GM12878 (cell line): ENCODE measurements around the gene MAEL. TPM values are rescaled to one million over a fixed set of nuclear protein-coding genes. Genes with fewer than 3 reads are reported as not detected.

Experiments
- ATAC-seq: fragments of 200-7000 bp; cut with Tn5 transposase; 3 replicates; pipeline ENCODE4 v1.9.1; 2020; ENCODE audit warnings: mild to moderate bottlenecking, moderate library complexity
- BruUV-seq: library from RNA; stranded (reverse); fragments of 400-500 nt; replicated peaks from 2 replicates; lab custom pipeline; 2021; lab: Mats Ljungman, UMichigan
- CTCF ChIA-PET: fragments of 300-600 bp; sonication (Branson Sonifier 250); formaldehyde crosslinking; extraction: SDS; loops from one replicate; lab custom pipeline; 2021; ENCODE audit warnings: inconsistent platforms; lab: Yijun Ruan, JAX
- POLR2A ChIA-PET: fragments of 350-600 bp; formaldehyde crosslinking; extraction: SDS; loops from one replicate; lab custom pipeline; 2021; ENCODE audit warnings: inconsistent platforms; lab: Charles Lee
- RAD21 ChIA-PET: fragments of 300-600 bp; sonication (Branson Sonifier 250); formaldehyde crosslinking; loops from one replicate; lab custom pipeline; 2023; ENCODE audit warnings: antibody characterized with exemption; ENCODE audit not compliant: unreplicated experiment; lab: Charles Lee
- SMC1A ChIA-PET: fragments of 300-600 bp; sonication (Branson Sonifier 250); formaldehyde crosslinking; loops from one replicate; lab custom pipeline; 2023; ENCODE audit not compliant: unreplicated experiment, uncharacterized antibody; lab: Charles Lee
- DNase-seq: peaks from one replicate; pipeline ENCODE4 v3.0.0-alpha.2; 2011; ENCODE audit warnings: low read depth, low spot score
- FAIRE-seq: peaks from 3 replicates; lab custom pipeline; 2011; peaks lifted over from hg19 to GRCh38; lab: Jason Lieb, UNC
- H2AFZ ChIP-seq: 2 replicates; pipeline ENCODE4 v1.6.0; 2011; ENCODE audit warnings: low read depth, low read length, control low read depth; ENCODE audit not compliant: control insufficient read depth
- H3K27ac ChIP-seq: 2 replicates; pipeline ENCODE4 v1.5.1; 2011; ENCODE audit warnings: control low read depth; ENCODE audit not compliant: control insufficient read depth, insufficient read depth
- H3K27me3 ChIP-seq, 2 experiments: replicated peaks in 1 of 2; 2 replicates each; pipeline versions ENCODE4 v1.6.0 to v1.6.1; 2011; ENCODE audit warnings: low read length in 1 of 2; ENCODE audit not compliant: control insufficient read depth in 2 of 2, insufficient read depth in 2 of 2
- H3K36me3 ChIP-seq, 2 experiments: 2 replicates each; pipeline ENCODE4 v1.5.1; 2011; ENCODE audit warnings: low read length in 1 of 2; ENCODE audit not compliant: control insufficient read depth in 2 of 2, insufficient read depth in 2 of 2
- H3K4me1 ChIP-seq: 2 replicates; pipeline ENCODE4 v1.6.1; 2011; ENCODE audit warnings: mild to moderate bottlenecking, low read length, moderate library complexity, mixed read lengths; ENCODE audit not compliant: control insufficient read depth, insufficient read depth
- H3K4me2 ChIP-seq: 2 replicates; pipeline ENCODE4 v1.6.0; 2011; ENCODE audit warnings: control low read depth; ENCODE audit not compliant: control insufficient read depth, insufficient read depth
- H3K4me3 ChIP-seq: fragments of 200-600 bp; sonication (generic); 2 replicates; pipeline ENCODE4 v1.5.1; 2016
- H3K79me2 ChIP-seq: 2 replicates; pipeline ENCODE4 v1.6.0; 2011; ENCODE audit warnings: low read length; ENCODE audit not compliant: control insufficient read depth, insufficient read depth
- H3K9ac ChIP-seq: 2 replicates; pipeline ENCODE4 v1.8.0; 2011; ENCODE audit warnings: low read length, control low read depth, mixed read lengths; ENCODE audit not compliant: control insufficient read depth, insufficient read depth
- H3K9me3 ChIP-seq: replicated peaks from 3 replicates; pipeline ENCODE4 v1.5.1; 2011; ENCODE audit warnings: mild to moderate bottlenecking, low read length; ENCODE audit not compliant: control insufficient read depth, insufficient read depth
- H4K20me1 ChIP-seq: 2 replicates; pipeline ENCODE4 v1.6.0; 2011; ENCODE audit not compliant: control insufficient read depth, insufficient read depth
- CTCF ChIP-seq, 3 experiments: IDR thresholded peaks in 2 of 3; conservative IDR thresholded peaks in 1 of 3; 2 replicates each; pipeline ENCODE4 v1.5.1; 2011; ENCODE audit warnings: low read depth in 3 of 3, low read length in 3 of 3, mild to moderate bottlenecking in 3 of 3, control low read depth in 2 of 3, moderate library complexity in 2 of 3, inconsistent platforms in 1 of 3, mixed read lengths in 1 of 3; ENCODE audit not compliant: control insufficient read depth in 2 of 3, insufficient read depth in 1 of 3; ENCODE audit errors: extremely low read depth in 1 of 3
- EED ChIP-seq: sonication (generic); IDR thresholded peaks from 2 replicates; pipeline ENCODE4 v1.6.1; 2016; ENCODE audit warnings: antibody characterized with exemption, low read depth
- ETV6 ChIP-seq, 2 experiments: fragments of 450-650 bp in 1 of 2; IDR thresholded peaks in 1 of 2; conservative IDR thresholded peaks in 1 of 2; 2 replicates each; pipeline ENCODE4 v1.6.1; 2014; ENCODE audit warnings: antibody characterized with exemption in 1 of 2, borderline replicate concordance in 1 of 2, low read depth in 1 of 2, mild to moderate bottlenecking in 1 of 2, moderate library complexity in 1 of 2
- IKZF1 ChIP-seq: fragments of 450-650 bp; conservative IDR thresholded peaks from 2 replicates; pipeline ENCODE4 v1.6.1; 2017; ENCODE audit warnings: antibody characterized with exemption, mild to moderate bottlenecking
- LARP7 ChIP-seq: fragments of 450-650 bp; IDR thresholded peaks from 2 replicates; pipeline ENCODE4 v1.6.1; 2017; ENCODE audit warnings: mild to moderate bottlenecking
- NRF1 ChIP-seq: conservative IDR thresholded peaks from 2 replicates; pipeline ENCODE4 v1.6.1; 2011; ENCODE audit warnings: mild to moderate bottlenecking, low read depth, low read length, improper control_type of control experiment
- POLR2AphosphoS5 ChIP-seq: IDR thresholded peaks from 2 replicates; pipeline ENCODE4 v1.6.1; 2011; ENCODE audit warnings: mild to moderate bottlenecking, low read length, inconsistent platforms
- POU2F2 ChIP-seq: IDR thresholded peaks from 3 replicates; pipeline ENCODE4 v1.6.1; 2011; ENCODE audit warnings: low read depth, mild to moderate bottlenecking, low read length, borderline replicate concordance
- RUNX3 ChIP-seq: IDR thresholded peaks from 2 replicates; pipeline ENCODE4 v1.6.1; 2012; ENCODE audit warnings: low read length, inconsistent platforms
- SIX5 ChIP-seq: IDR thresholded peaks from 2 replicates; pipeline ENCODE4 v1.6.1; 2011; ENCODE audit warnings: mild to moderate bottlenecking, low read depth, low read length, moderate library complexity; ENCODE audit not compliant: severe bottlenecking
- STAT1 ChIP-seq: fragments of 450-650 bp; conservative IDR thresholded peaks from 2 replicates; pipeline ENCODE4 v1.6.1; 2014; ENCODE audit warnings: antibody characterized with exemption, mild to moderate bottlenecking
- USF2 ChIP-seq: IDR thresholded peaks from 2 replicates; pipeline ENCODE4 v1.6.1; 2011; ENCODE audit warnings: low read depth, low read length, improper control_type of control experiment, borderline replicate concordance
- YY1 ChIP-seq: IDR thresholded peaks from 2 replicates; pipeline ENCODE4 v1.6.1; 2011; ENCODE audit warnings: low read depth, mild to moderate bottlenecking, low read length
- ZBTB40 ChIP-seq: fragments of 450-650 bp; IDR thresholded peaks from 2 replicates; pipeline ENCODE4 v1.6.1; 2016; ENCODE audit warnings: mild to moderate bottlenecking, moderate library complexity, borderline replicate concordance
- WGBS: methylation state at CpG from one replicate; pipeline ENCODE4 v1.1.6; 2016; ENCODE audit warnings: low lambda C conversion rate; ENCODE audit not compliant: insufficient replicate concordance, insufficient coverage; ENCODE audit errors: missing lambda C conversion rate; 5-methylcytosine and 5-hydroxymethylcytosine counted together
- in situ Hi-C: fragments of 300-500 bp; cut with MboI; formaldehyde crosslinking; loops from 9 replicates; pipeline ENCODE4 v1.14.3; 2018; ENCODE audit warnings: mixed read lengths
- intact Hi-C: fragments of 100-400 bp; cut with micrococcal nuclease; formaldehyde crosslinking; loops from one replicate; pipeline ENCODE4 v1.14.2; 2022; ENCODE audit not compliant: unreplicated experiment
- polyA plus RNA-seq, 11 experiments: library from polyadenylated mRNA; depleted of rRNA in 4 of 11; unstranded in 6 of 11; stranded (reverse) in 5 of 11; fragments of >200 nt; fragmentation: Nextera tagmentation in 4 of 11; fragmentation: Illumina TruSeq in 1 of 11; extraction: Ambion mirVana in 4 of 11; extraction: Trizol in 1 of 11; gene quantifications; 1 replicate in 1 of 11; 2 replicates in 10 of 11; pipeline versions ENCODE4 v1.2.1 to v1.2.3, GENCODE V29; 2011 to 2016; ENCODE audit warnings: inconsistent platforms in 2 of 11, missing spikeins in 2 of 11, low read depth in 1 of 11
- total RNA-seq, 4 experiments: library from RNA; depleted of rRNA in 3 of 4; stranded (reverse); fragments of >200 nt in 3 of 4; fragmentation: Illumina TruSeq in 1 of 4; extraction: Trizol in 1 of 4; gene quantifications; 2 replicates each; pipeline versions ENCODE4 v1.2.1 to v1.2.3, GENCODE V29; 2013 to 2021

MAEL gene
- total and polyA plus RNA-seq, 10 of the 15 experiments (the other 5 are each of a cell fraction or from before 2014, with no cell fraction given): 0.10 to 0.43 (median 0.24) TPM; not detected in 2

GRCh38 chr1:167059045-167059808 lies 70.1 kb downstream of the MAEL start:
- peak overlapping the region; percentile 51; the same call in 1 of the 2 replicates for H3K4me2 ChIP-seq
- peak; percentile 75 for ATAC-seq
- FAIRE-seq: peak; percentile 97
- ChIA-PET POLR2A (interaction anchor here (0.8 to 1.9 kb wide), 3 partner anchors 143 to 149 kb away, joined by 3 to 9 read pairs (median 4); no protein-coding TSS in a partner anchor), CTCF (interaction anchor here (0.6 to 18.3 kb wide), 82 partner anchors 8 to 1133 kb away, joined by 3 to 734 read pairs (median 4); partner anchors contain the start of genes CREG1, POGK, POU2F1 and STYXL2), RAD21 (interaction anchor here (0.7 to 7.8 kb wide), 15 partner anchors 9 to 580 kb away, joined by 3 to 305 read pairs (median 4); partner anchors contain the start of gene POU2F1), SMC1A (interaction anchor here (0.6 to 10.4 kb wide), 29 partner anchors 8 to 580 kb away, joined by 3 to 384 read pairs (median 4); partner anchors contain the start of genes POGK, POU2F1 and TADA1)
- no peak overlapping the region for H3K4me3 ChIP-seq
- WGBS: 11% methylated on average over 17 of the region's 17 CpGs
- DNase-seq: no peak
- H3K36me3 ChIP-seq: no peaks in the 10 kb centered on the region
- in situ Hi-C loops (loop anchor here (5.0 kb wide), 1 partner anchor 142 kb away; no protein-coding TSS in a partner anchor), intact Hi-C loops (loop anchor here (1.0 to 5.0 kb wide), 2 partner anchors 82 to 149 kb away; partner anchors contain the start of gene ILDR2)
- H3K9ac ChIP-seq: no peak overlapping the region; the same call in 1 of the 2 replicates
- H3K79me2 ChIP-seq: no peaks in the 10 kb centered on the region
- H3K4me1 ChIP-seq: 0 out of 2 replicates have a peak, but pooled peaks cover 3% of the 10 kb centered on the region
- peak overlapping the region; percentile 93 for H2AFZ ChIP-seq
- no peaks in the 10 kb centered on the region for H3K27me3 ChIP-seq
- no peaks in the 10 kb centered on the region for H3K9me3 ChIP-seq
- H4K20me1 ChIP-seq: no peaks in the 10 kb centered on the region
- no peak overlapping the region for H3K27ac ChIP-seq
- BruUV-seq: no TSS peak
- TF ChIP-seq LARP7 (0 out of 2 replicates have a peak, but pooled peaks have one; percentile 22), SIX5 (no peak), USF2 (no peak), POU2F2 (0 out of 3 replicates have a peak, but pooled peaks have one; percentile 26), RUNX3 (0 out of 2 replicates have a peak, but pooled peaks have one; percentile 27), EED (0 out of 2 replicates have a peak, but pooled peaks have one; percentile 13), POLR2AphosphoS5 (no peak), YY1 (peak; percentile 68; the same call in 1 of the 2 replicates), ZBTB40 (no peak), IKZF1 (0 out of 2 replicates have a peak, but pooled peaks have one; percentile 36), ETV6 (conservative IDR thresholded peaks at IDR 0.05 in 1 of 2, IDR thresholded peaks at IDR 0.05 in 1 of 2; ENCODE audit: borderline replicate concordance in 1 of 2, low read depth in 1 of 2) (0 out of 4 replicates have a peak, but pooled peaks of 1 of the 2 experiments have one; percentile 22), CTCF (IDR thresholded peaks at IDR 0.05 in 2 of 3, conservative IDR thresholded peaks at IDR 0.05 in 1 of 3; ENCODE audit: control insufficient read depth in 2 of 3, extremely low read depth in 1 of 3, insufficient read depth in 1 of 3, low read depth in 3 of 3, low read length in 3 of 3) (peak; percentile 87 to 90 (median 88)), STAT1 (no peak), NRF1 (0 out of 2 replicates have a peak, but pooled peaks have one; percentile 4)
